ENCODE measurements around the gene TSSK2.

The TSSK2 gene

GRCh38 chr22:19106886-19107729 is 24.0 kb upstream of the TSSK2 start:
- DNase-seq, result no peak

DNA sequence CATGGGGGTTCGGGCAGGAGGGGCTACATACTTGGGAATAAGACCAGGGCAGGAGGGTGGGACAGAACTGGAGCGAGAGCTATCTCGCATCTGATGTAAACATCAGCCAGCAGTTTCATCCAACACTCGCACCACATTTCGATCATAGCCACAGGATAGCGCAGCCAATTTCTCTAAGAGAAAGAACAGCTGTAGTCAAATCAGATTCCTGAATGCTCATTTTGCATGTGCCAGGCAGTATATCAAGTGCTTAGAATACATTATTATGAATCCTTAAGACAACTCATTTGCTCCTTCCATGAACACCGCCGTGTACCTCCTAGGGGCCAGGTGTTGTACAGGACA is 23.4 kb upstream of the TSSK2 start:
- DNase-seq, result no peak

GRCh38 chr22:19108807-19109197 is 22.3 kb upstream of the TSSK2 start:
- DNase-seq, result no peak

DNA sequence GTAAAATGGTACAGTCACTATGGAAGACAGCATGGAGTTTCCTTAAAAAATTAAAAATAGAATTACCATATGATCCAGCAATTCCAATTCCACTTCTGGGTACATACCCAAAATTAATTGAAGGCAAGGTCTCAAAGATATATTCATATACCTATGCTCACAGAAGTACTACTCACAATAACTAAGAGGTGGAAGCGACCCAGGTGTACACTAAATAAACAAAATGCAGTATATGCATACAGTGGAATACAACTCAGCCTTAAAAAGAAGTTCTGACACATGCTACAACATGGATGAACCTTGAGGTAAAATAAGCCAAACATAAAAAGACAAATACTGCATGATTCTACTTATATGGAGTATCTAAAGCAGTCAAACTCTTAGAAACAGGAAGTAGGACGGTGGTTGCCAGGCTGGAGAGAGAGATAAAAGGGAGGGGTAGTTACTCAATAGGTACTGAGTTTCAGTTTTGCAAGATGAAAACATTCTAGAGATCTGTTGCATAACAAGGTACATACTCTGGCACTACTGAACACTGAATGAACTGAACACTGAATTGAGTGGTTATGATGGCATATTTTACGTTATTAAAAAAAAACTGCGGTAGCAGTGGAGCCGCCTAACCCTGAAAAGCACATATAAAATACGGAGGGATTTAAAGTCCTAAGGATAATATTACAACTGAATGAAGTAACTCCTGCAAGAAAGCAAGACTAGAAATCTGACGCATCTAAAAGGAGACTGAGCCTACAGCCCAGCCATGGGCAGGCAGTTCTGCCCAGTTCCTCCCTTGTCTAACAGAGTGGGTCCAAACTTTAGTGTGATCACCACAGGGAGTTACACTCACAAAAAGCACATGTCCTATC is 21.7 kb upstream of the TSSK2 start:
- peak; percentile 27 for DNase-seq

- no peak for DNase-seq
These were observed 21.0 kb upstream of the TSSK2 start for GRCh38 chr22:19110064-19110458.

DNA sequence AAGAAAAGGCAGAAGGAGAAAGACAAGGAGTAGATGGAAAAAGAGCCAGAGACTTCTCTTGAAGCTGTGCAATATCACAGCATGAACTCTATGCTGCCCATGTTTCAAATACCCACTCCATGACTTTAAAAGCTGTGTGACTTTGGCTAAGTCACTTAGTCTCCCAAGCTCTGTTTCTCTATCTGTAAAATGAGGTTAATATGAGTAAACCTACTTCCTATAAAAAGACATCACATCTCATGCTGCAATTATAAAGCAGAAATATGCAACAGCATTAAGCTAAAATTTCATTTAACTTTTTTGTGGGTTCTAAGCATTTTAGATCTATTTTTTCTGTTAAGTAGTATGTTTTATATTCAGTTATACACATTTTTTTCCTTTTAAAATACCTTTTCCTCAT is 20.5 kb upstream of the TSSK2 start:
- no peak for DNase-seq

DNA sequence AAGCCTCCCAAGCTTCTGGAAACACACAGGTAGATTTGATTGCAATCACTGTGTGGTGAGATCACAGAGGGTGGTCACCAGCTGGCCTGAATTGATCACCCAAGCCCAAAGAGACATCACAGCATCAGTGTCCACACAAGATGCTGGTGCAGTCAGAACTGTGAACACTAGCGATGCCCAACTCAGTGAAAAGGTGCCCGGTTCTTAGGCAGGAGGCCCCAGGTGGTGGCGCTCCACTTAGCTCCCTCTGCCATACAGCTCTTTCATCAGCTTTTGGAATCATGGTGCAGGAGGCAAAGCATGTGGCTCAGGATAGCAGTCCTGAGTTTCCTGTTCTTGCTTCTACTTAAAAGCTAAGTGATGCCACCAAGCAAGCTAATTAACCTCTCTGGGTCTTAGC is 20.0 kb upstream of the TSSK2 start:
- no peak for DNase-seq

DNA sequence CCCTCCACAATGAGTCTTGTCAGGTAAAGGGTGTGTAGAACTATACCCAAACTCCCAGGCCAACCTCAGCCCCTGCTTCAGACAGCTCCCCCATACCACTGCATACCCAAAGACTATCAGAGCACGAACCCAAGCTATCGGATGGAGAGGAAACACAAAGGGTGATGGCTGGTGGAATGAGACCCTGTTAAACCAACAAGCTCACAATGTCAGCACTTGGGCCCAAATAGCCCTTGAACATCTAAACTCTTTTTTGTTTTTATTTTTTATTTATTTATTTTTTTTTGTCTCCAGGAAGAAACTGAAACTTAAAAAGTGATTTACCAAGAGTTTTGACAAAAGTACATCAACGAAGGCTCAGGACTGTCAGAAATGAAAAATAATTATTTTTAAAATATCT is 19.5 kb upstream of the TSSK2 start:
- DNase-seq, result no peak

- no peak for DNase-seq
These were observed 17.7 kb upstream of the TSSK2 start for GRCh38 chr22:19113429-19113828.

GRCh38 chr22:19114984-19115552 is 16.0 kb upstream of the TSSK2 start:
- no peak for DNase-seq

DNA sequence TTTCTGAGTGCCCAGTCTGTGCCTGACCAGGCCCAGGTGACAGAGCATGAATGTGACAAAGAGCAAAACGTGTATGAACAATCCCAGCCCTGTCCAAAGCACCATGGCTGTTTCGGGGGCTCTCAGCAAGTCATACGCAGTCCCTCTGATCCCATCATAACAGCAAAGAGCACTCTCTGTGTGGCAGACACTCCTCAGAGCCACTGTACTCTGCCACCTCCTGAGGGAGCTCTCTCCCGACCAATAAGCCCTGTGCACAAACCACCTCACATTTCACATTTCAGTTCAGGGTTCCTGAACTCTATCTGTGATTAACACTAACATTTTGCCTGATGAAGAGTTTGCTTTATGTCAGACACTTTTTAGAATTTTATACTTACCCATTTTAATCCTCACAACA is 15.5 kb upstream of the TSSK2 start:
- no peak for DNase-seq

GRCh38 chr22:19117111-19117512 is 14.0 kb upstream of the TSSK2 start:
- DNase-seq, result no peak

GRCh38 chr22:19118329-19118880 is 12.7 kb upstream of the TSSK2 start:
- peak; percentile 43 for DNase-seq

GRCh38 chr22:19119949-19120348 is 11.2 kb upstream of the TSSK2 start:
- DNase-seq, result no peak

GRCh38 chr22:19120829-19121630 is 10.1 kb upstream of the TSSK2 start:
- peak; percentile 42 for DNase-seq

GRCh38 chr22:19121631-19122142 is 9.4 kb upstream of the TSSK2 start:
- DNase-seq, result peak; percentile 37

DNA sequence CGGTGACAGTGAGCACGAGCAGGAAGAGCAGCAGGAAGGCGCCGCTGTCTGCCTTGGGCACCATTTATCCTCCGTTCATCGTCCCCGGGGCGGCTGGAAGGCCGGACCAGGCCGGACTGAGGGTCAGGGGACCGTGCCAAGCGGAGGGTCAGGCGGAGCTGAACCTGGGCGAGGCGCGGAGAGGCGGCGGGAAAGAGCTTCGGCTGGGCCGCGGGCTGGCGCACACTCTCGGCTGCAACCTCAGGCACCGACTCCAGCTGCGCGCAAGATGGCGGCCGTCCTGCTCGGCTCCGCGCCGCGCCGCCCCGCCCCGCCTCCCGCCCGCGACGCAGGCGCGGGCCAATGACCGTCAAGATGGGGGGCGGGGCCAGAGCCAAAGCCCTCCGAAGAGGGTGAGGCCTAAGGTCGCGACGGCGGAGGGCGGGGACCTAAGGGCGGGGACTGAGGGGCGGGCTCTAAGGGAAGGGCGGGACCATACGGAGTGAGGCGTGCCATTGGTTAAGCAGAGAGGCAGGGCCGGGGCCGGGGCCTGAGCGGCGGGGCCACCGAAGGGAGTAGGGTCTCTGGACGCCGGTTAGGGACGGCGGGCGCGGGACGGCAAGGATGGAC is 8.9 kb upstream of the TSSK2 start, which contains the start of gene DGCR2:
DGCR2 (minus strand) TSS at position 270 of the 609 bp plus-strand sequence; CDS start at position 64, 206 bp downstream.
- DNase-seq, result peak; percentile 96

- no peak for DNase-seq
These were observed 8.2 kb upstream of the TSSK2 start for GRCh38 chr22:19122752-19123492.

- no peak for DNase-seq
These were observed 7.2 kb upstream of the TSSK2 start for GRCh38 chr22:19123936-19124335.

DNA sequence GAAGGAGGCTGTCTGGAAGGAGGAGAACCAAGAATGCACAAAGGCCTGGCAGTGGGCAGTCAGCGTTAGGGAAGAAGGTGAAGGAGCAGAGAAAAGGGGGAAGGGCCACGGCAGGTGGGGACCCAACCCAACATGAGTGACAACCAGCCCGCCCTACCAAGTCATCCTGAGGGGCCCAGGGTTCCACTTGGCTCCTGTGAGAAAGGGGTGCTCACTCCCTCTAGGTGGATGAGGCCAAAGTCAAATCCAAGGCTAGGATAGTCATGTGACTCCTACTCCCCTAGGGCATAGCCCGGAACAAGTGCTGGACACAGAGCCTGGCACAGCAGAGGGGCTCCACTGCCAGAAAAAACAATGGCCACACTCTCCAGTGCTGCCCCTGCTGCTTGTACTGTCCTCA is 6.7 kb upstream of the TSSK2 start:
- no peak for DNase-seq

- DNase-seq, result no peak
These were observed 6.1 kb upstream of the TSSK2 start for GRCh38 chr22:19125011-19125410.

Measured in stimulated activated CD4-positive, alpha-beta T cell treated with anti-CD3 and anti-CD28 coated beads, Interleukin-4, amount 100 ng/mL, for 1 hour (primary cell).